DOHH2 (cell line): Measurements from ENCODE around the gene HMG20B.

Experiments used
- H3F3A ChIP-seq: fragments of 200-600 bp; sonication (generic), shearing (Covaris generic); 2 replicates; pipeline ENCODE4 v1.6.0; 2016; ENCODE audit warnings: antibody characterized with exemption, mild to moderate bottlenecking; ENCODE audit not compliant: control insufficient read depth, insufficient read depth
- H3K27ac ChIP-seq: fragments of 200-600 bp; sonication (generic); 2 replicates; pipeline ENCODE4 v1.5.1; 2014; ENCODE audit warnings: low read depth, mild to moderate bottlenecking, low read length, moderate library complexity
- H3K27me3 ChIP-seq: fragments of 200-600 bp; sonication (generic); 2 replicates; pipeline ENCODE4 v1.6.1; 2014; ENCODE audit warnings: mild to moderate bottlenecking, low read length, mixed read lengths; ENCODE audit not compliant: control insufficient read depth
- H3K36me3 ChIP-seq: fragments of 200-600 bp; sonication (generic); 2 replicates; pipeline ENCODE4 v1.6.1; 2014; ENCODE audit warnings: mild to moderate bottlenecking, low read length, moderate library complexity, mixed read lengths; ENCODE audit not compliant: control insufficient read depth
- H3K4me1 ChIP-seq: fragments of 200-600 bp; sonication (generic); 2 replicates; pipeline ENCODE4 v1.6.1; 2014; ENCODE audit warnings: mild to moderate bottlenecking, low read length, mixed read lengths; ENCODE audit not compliant: control insufficient read depth
- H3K4me2 ChIP-seq: fragments of 200-600 bp; sonication (generic); 2 replicates; pipeline ENCODE4 v1.6.0; 2014; ENCODE audit warnings: mild to moderate bottlenecking, low read length, moderate library complexity
- H3K4me3 ChIP-seq: fragments of 200-600 bp; sonication (generic); 2 replicates; pipeline ENCODE4 v1.5.1; 2014; ENCODE audit warnings: mild to moderate bottlenecking, low read length, mixed read lengths
- H3K79me2 ChIP-seq: fragments of 200-600 bp; sonication (generic); 2 replicates; pipeline ENCODE4 v1.6.1; 2014; ENCODE audit warnings: mild to moderate bottlenecking, low read length, mixed read lengths; ENCODE audit not compliant: control insufficient read depth
- H3K9me2 ChIP-seq: fragments of 200-600 bp; sonication (generic); replicated peaks from 2 replicates; pipeline ENCODE4 v1.6.1; 2014; ENCODE audit warnings: mild to moderate bottlenecking, low read length, mixed read lengths; ENCODE audit not compliant: control insufficient read depth
- H3K9me3 ChIP-seq: fragments of 200-600 bp; sonication (generic); 2 replicates; pipeline ENCODE4 v1.6.1; 2014; ENCODE audit warnings: antibody characterized with exemption, low read length, mixed read lengths; ENCODE audit not compliant: control insufficient read depth, insufficient read depth
- H4K20me1 ChIP-seq: fragments of 200-600 bp; sonication (generic); 2 replicates; pipeline ENCODE4 v1.6.0; 2014; ENCODE audit warnings: low read depth, mild to moderate bottlenecking, antibody characterized with exemption, low read length, moderate library complexity; ENCODE audit not compliant: control insufficient read depth, insufficient read depth
- EZH2phosphoT487 ChIP-seq: fragments of 200-600 bp; sonication (generic); IDR thresholded peaks from 2 replicates; pipeline ENCODE4 v1.6.1; 2017; ENCODE audit warnings: borderline replicate concordance, mild to moderate bottlenecking, antibody characterized with exemption, low read length, moderate library complexity, mixed read lengths
- TF ChIP-seq, protein P1 (sequence below): fragments of 200-600 bp; sonication (generic); IDR thresholded peaks from one replicate; pipeline ENCODE4 v1.5.1; 2014; ENCODE audit warnings: antibody characterized with exemption, mild to moderate bottlenecking, low read depth, low read length; ENCODE audit not compliant: poor library complexity, severe bottlenecking

The HMG20B gene

DNA sequence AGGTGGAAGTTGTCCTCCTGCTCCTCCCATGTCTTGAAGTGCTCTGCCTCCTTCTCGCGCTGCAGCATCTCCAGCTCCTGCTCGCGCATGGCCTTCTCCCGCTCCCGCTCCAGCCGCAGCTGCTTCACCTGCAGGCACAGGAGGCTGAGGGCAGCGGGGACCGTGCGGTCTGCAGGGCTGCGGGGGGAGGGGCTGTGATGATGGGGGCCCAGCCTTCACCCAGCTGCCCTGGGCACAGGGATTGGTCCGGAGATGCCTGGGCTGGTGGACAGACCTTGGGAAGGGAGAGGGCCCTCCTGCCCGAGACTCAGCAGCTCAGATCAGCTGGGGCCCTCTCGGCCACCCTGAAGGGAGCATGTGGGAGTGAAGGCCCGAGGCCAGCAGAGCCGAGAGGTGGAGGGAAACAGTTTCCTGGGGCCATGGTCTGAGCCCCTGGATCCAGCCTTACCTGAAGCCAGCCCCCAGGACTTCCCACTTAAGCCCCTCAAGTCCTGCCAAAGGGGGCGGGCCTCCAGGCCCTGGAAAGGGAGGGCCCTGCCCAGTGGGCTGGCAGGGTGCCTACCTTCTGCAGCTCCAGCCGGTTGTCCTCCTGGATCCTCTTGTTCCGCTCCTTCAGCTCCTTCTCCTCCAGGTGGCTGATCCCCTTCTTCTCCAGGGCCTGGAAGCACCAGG, 47.5 kb downstream of the HMG20B start:
- Histone ChIP-seq H3K4me3 (no peak overlapping the region), H3K36me3 (peaks cover 20% of the 10 kb centered on the region), H3K4me1 (peaks cover 23% of the 10 kb centered on the region), H3F3A (no peaks in the 10 kb centered on the region), H3K4me2 (no peak overlapping the region), H3K79me2 (peaks cover 14% of the 10 kb centered on the region), H4K20me1 (no peaks in the 10 kb centered on the region), H3K9me2 (no peaks in the 10 kb centered on the region), H3K27ac (no peak overlapping the region), H3K27me3 (no peaks in the 10 kb centered on the region), H3K9me3 (no peaks in the 10 kb centered on the region)
- TF ChIP-seq EZH2phosphoT487, result no peak
- TF ChIP-seq, protein P1, sequence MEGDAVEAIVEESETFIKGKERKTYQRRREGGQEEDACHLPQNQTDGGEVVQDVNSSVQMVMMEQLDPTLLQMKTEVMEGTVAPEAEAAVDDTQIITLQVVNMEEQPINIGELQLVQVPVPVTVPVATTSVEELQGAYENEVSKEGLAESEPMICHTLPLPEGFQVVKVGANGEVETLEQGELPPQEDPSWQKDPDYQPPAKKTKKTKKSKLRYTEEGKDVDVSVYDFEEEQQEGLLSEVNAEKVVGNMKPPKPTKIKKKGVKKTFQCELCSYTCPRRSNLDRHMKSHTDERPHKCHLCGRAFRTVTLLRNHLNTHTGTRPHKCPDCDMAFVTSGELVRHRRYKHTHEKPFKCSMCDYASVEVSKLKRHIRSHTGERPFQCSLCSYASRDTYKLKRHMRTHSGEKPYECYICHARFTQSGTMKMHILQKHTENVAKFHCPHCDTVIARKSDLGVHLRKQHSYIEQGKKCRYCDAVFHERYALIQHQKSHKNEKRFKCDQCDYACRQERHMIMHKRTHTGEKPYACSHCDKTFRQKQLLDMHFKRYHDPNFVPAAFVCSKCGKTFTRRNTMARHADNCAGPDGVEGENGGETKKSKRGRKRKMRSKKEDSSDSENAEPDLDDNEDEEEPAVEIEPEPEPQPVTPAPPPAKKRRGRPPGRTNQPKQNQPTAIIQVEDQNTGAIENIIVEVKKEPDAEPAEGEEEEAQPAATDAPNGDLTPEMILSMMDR, result no peak

DNA sequence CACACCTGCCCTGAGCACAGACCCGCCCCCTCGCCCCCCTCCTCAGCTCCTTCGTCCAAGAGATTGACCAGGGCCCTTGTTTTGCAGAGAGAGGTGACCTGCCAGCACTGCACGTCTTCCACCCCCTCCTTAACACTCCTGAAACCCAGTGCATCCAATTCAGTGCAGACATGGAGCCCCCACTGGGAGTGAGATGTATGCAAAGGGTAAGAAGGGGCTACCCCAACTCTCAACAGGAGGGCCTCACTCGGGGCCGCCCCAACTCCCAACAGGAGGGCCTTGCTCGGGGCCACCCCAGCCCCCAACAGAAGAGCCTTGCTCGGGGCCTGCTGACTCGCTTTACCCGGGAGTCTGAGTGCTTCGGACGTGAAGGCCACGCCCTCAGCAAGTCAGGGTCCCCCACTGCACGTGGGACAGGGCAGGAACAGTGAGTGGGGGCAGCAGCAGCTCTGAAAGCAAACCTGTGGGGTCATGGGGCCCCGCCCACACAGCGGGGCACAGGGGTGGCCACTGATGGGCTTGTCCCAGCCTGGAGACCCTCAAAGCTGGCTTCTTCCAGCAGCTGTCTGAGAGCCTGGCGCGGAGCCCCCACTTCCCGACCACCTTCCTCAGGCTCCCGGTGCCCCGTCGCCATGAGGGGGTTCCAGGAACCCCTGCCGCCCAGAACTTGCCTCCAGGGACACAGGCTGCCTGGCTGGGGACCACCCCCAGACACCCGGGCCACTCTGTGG, 48.2 kb downstream of the HMG20B start:
- Histone ChIP-seq H3K79me2 (peaks cover 21% of the 10 kb centered on the region), H3K27ac (no peak overlapping the region), H3K4me2 (no peak overlapping the region), H3K4me1 (peaks cover 30% of the 10 kb centered on the region), H3K9me2 (no peaks in the 10 kb centered on the region), H3K4me3 (no peak overlapping the region), H3F3A (no peaks in the 10 kb centered on the region), H3K36me3 (peaks cover 20% of the 10 kb centered on the region), H3K27me3 (no peaks in the 10 kb centered on the region), H4K20me1 (peaks cover 5% of the 10 kb centered on the region; the same call in 1 of the 2 replicates), H3K9me3 (no peaks in the 10 kb centered on the region)
- no peak for TF ChIP-seq EZH2phosphoT487
- TF ChIP-seq, protein P1, result no peak

DNA sequence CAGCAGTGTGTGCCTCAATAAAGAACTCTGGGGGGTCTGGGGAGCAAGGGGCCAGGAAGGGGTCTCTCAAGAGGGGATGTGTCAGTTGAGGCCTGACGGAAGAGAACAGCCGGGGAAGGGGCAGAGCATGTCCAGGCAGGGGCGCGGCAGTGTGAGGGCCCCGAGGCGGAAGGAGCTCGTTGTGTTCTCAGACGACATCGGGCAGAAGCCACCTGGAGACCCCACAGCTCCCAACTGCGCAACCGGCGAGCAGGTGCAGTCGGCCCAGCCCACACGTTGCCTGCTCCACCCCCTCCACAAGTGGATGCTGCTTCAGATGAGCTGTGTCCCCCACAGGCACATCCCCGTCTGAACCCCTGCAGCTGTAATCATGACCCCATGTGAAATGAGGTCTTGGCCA, 48.9 kb downstream of the HMG20B start:
- Histone ChIP-seq H3F3A (no peaks in the 10 kb centered on the region), H3K9me3 (no peaks in the 10 kb centered on the region), H3K9me2 (no peaks in the 10 kb centered on the region), H3K27ac (no peak overlapping the region), H3K27me3 (no peaks in the 10 kb centered on the region), H4K20me1 (peaks cover 5% of the 10 kb centered on the region; the same call in 1 of the 2 replicates), H3K4me1 (peaks cover 30% of the 10 kb centered on the region), H3K79me2 (peaks cover 27% of the 10 kb centered on the region), H3K4me3 (no peak overlapping the region), H3K4me2 (no peak overlapping the region), H3K36me3 (peaks cover 20% of the 10 kb centered on the region)
- TF ChIP-seq, protein P1, result no peak
- TF ChIP-seq EZH2phosphoT487, result no peak
